Activated naive CD4-positive, alpha-beta T cell treated with anti-CD3 and anti-CD28 coated beads, Interleukin-2, amount 10 ng/mL, durations not matched to agents 7 days and 5 days (primary cell): ENCODE results near the gene FKBP15.
"Not testable (repeated sequence)": the region's sequence is repeated elsewhere in the genome, so short reads cannot be mapped to it uniquely, and the experiment has no call there.

Experiments
- CTCF ChIA-PET: fragments of 350-600 bp; sonication (Branson Sonifier 250); formaldehyde crosslinking; loops from one replicate; lab custom pipeline; 2021; ENCODE audit warnings: antibody characterized with exemption; lab: Charles Lee
- DNase-seq: peaks from one replicate; pipeline ENCODE4 v3.0.0-alpha.2; 2020
- H3K27ac Mint-ChIP-seq: one replicate; pipeline ENCODE4 v1.8.0; 2021; ENCODE audit warnings: mild to moderate bottlenecking, moderate library complexity, mixed read lengths
- H3K27me3 Mint-ChIP-seq: one replicate; pipeline ENCODE4 v1.8.0; 2021; ENCODE audit warnings: mild to moderate bottlenecking, mixed read lengths
- H3K36me3 Mint-ChIP-seq: one replicate; pipeline ENCODE4 v1.8.0; 2021; ENCODE audit warnings: mixed read lengths
- H3K4me1 Mint-ChIP-seq: one replicate; pipeline ENCODE4 v1.8.0; 2021; ENCODE audit warnings: mixed read lengths
- H3K4me3 Mint-ChIP-seq: one replicate; pipeline ENCODE4 v1.8.0; 2021; ENCODE audit warnings: mild to moderate bottlenecking, moderate library complexity, mixed read lengths
- H3K9me3 Mint-ChIP-seq: one replicate; pipeline ENCODE4 v1.8.0; 2021; ENCODE audit warnings: mixed read lengths

Gene FKBP15

GRCh38 chr9:113139953-113140352 lies 81.1 kb downstream of the FKBP15 start:
- no peaks in the 10 kb centered on the region for H3K36me3 Mint-ChIP-seq
- H3K4me1 Mint-ChIP-seq = no peaks in the 10 kb centered on the region
- H3K4me3 Mint-ChIP-seq = no peak overlapping the region
- CTCF ChIA-PET = interaction anchor here (1.5 kb wide), 1 partner anchor 28 kb away, joined by 3 read pairs; no protein-coding TSS in a partner anchor
- H3K27ac Mint-ChIP-seq = no peak overlapping the region
- DNase-seq = no peak
- H3K9me3 Mint-ChIP-seq = peaks cover 3% of the 10 kb centered on the region
- peaks cover 24% of the 10 kb centered on the region for H3K27me3 Mint-ChIP-seq

- no peaks in the 10 kb centered on the region for H3K4me1 Mint-ChIP-seq
- no peak overlapping the region for H3K27ac Mint-ChIP-seq
- H3K9me3 Mint-ChIP-seq = peaks cover 3% of the 10 kb centered on the region
- CTCF ChIA-PET = interaction anchor here (1.5 to 1.6 kb wide), 2 partner anchors 9 to 27 kb away, joined by 3 read pairs; no protein-coding TSS in a partner anchor
- DNase-seq = no peak
- no peaks in the 10 kb centered on the region for H3K36me3 Mint-ChIP-seq
- peaks cover 17% of the 10 kb centered on the region for H3K27me3 Mint-ChIP-seq
- H3K4me3 Mint-ChIP-seq = no peak overlapping the region
These were observed 81.8 kb downstream of the FKBP15 start for GRCh38 chr9:113139225-113139829.

- DNase-seq = no peak
- Mint-ChIP-seq H3K27me3 (peaks cover 12% of the 10 kb centered on the region), H3K9me3 (peaks cover 3% of the 10 kb centered on the region), H3K4me3 (no peak overlapping the region), H3K36me3 (no peaks in the 10 kb centered on the region), H3K4me1 (no peaks in the 10 kb centered on the region), H3K27ac (no peak overlapping the region)
- CTCF ChIA-PET = interaction anchor here (1.6 kb wide), 1 partner anchor 9 kb away, joined by 3 read pairs; no protein-coding TSS in a partner anchor
These were observed 82.3 kb downstream of the FKBP15 start for GRCh38 chr9:113138760-113139159.

GRCh38 chr9:113137196-113138168 lies 83.6 kb downstream of the FKBP15 start:
- DNase-seq = no peak
- Mint-ChIP-seq H3K27me3 (peaks cover 12% of the 10 kb centered on the region), H3K4me1 (no peaks in the 10 kb centered on the region)

GRCh38 chr9:113131689-113132151 lies 89.4 kb downstream of the FKBP15 start:
- no peaks in the 10 kb centered on the region for H3K36me3 Mint-ChIP-seq
- H3K4me3 Mint-ChIP-seq = no peak overlapping the region
- H3K27me3 Mint-ChIP-seq = peaks cover 18% of the 10 kb centered on the region
- CTCF ChIA-PET = no interaction called here
- no peaks in the 10 kb centered on the region for H3K9me3 Mint-ChIP-seq
- no peaks in the 10 kb centered on the region for H3K4me1 Mint-ChIP-seq
- no peak overlapping the region for H3K27ac Mint-ChIP-seq
- DNase-seq = peak; percentile 46

More at GRCh38 chr9:113137196-113138168, 83.6 kb downstream of the FKBP15 start:
- Mint-ChIP-seq H3K27ac (no peak overlapping the region), H3K4me3 (no peak overlapping the region), H3K9me3 (peaks cover 2% of the 10 kb centered on the region), H3K36me3 (no peaks in the 10 kb centered on the region)
- CTCF ChIA-PET = interaction anchor here (1.2 to 1.6 kb wide), 2 partner anchors 7 to 25 kb away, joined by 3 to 4 read pairs; no protein-coding TSS in a partner anchor

GRCh38 chr9:113129884-113130283 lies 91.2 kb downstream of the FKBP15 start:
- Mint-ChIP-seq H3K9me3 (no peaks in the 10 kb centered on the region), H3K27ac (no peak overlapping the region), H3K27me3 (peaks cover 15% of the 10 kb centered on the region), H3K4me1 (peaks cover 3% of the 10 kb centered on the region), H3K4me3 (no peak overlapping the region), H3K36me3 (no peaks in the 10 kb centered on the region)
- DNase-seq = no peak
- CTCF ChIA-PET = interaction anchor here (1.4 kb wide), 1 partner anchor 9 kb away, joined by 3 read pairs; no protein-coding TSS in a partner anchor

- H3K4me1 Mint-ChIP-seq = peaks cover 3% of the 10 kb centered on the region
- peaks cover 18% of the 10 kb centered on the region for H3K27me3 Mint-ChIP-seq
- H3K36me3 Mint-ChIP-seq = no peaks in the 10 kb centered on the region
- CTCF ChIA-PET = interaction anchor here (1.4 kb wide), 1 partner anchor 9 kb away, joined by 3 read pairs; no protein-coding TSS in a partner anchor
- H3K4me3 Mint-ChIP-seq = no peak overlapping the region
- H3K9me3 Mint-ChIP-seq = no peaks in the 10 kb centered on the region
- H3K27ac Mint-ChIP-seq = no peak overlapping the region
- no peak for DNase-seq
These were observed 91.6 kb downstream of the FKBP15 start for GRCh38 chr9:113129466-113129865.

GRCh38 chr9:113125386-113126035 lies 95.6 kb downstream of the FKBP15 start:
- CTCF ChIA-PET = interaction anchor here (1.2 kb wide), 1 partner anchor 26 kb away, joined by 3 read pairs; the partner anchor contains the start of gene SLC31A2
- no peak overlapping the region for H3K4me3 Mint-ChIP-seq
- no peaks in the 10 kb centered on the region for H3K36me3 Mint-ChIP-seq
- H3K27ac Mint-ChIP-seq = no peak overlapping the region
- peaks cover 16% of the 10 kb centered on the region for H3K27me3 Mint-ChIP-seq
- H3K4me1 Mint-ChIP-seq = peaks cover 3% of the 10 kb centered on the region
- no peak for DNase-seq
- no peaks in the 10 kb centered on the region for H3K9me3 Mint-ChIP-seq

GRCh38 chr9:113118829-113119228 lies 102.2 kb downstream of the FKBP15 start:
- CTCF ChIA-PET, H3K4me1 Mint-ChIP-seq, DNase-seq, H3K27me3 Mint-ChIP-seq, H3K4me3 Mint-ChIP-seq, H3K36me3 Mint-ChIP-seq, H3K9me3 Mint-ChIP-seq, H3K27ac Mint-ChIP-seq: not testable (repeated sequence)
